Liver (tissue), 9 donors: ENCODE measurements around the gene DMD. TPM values are rescaled to one million over a fixed set of nuclear protein-coding genes. Genes with fewer than 3 reads are reported as not detected.

ENCODE experiments used
- DNase-seq: peaks from one replicate; pipeline ENCODE4 v3.0.0-alpha.2; 2017; ENCODE audit warnings: low spot score
- H3K27ac ChIP-seq, 2 donors: one replicate each; pipeline ENCODE4 v1.7.0; 2013; ENCODE audit warnings: inconsistent platforms in 2 of 2, low read length in 2 of 2, control low read depth in 1 of 2, low read depth in 1 of 2, mild to moderate bottlenecking in 1 of 2
- H3K27me3 ChIP-seq, 4 donors: one replicate each; pipeline versions ENCODE4 v1.6.1 to v1.7.0; 2013; ENCODE audit warnings: low read length in 3 of 4, inconsistent platforms in 1 of 4, mild to moderate bottlenecking in 1 of 4, moderate library complexity in 1 of 4; ENCODE audit not compliant: control insufficient read depth in 4 of 4, insufficient read depth in 4 of 4
- H3K36me3 ChIP-seq, 4 donors: one replicate each; pipeline versions ENCODE4 v1.6.1 to v1.7.0; 2013; ENCODE audit warnings: low read length in 3 of 4, mild to moderate bottlenecking in 3 of 4, low read depth in 1 of 4, moderate library complexity in 1 of 4; ENCODE audit not compliant: control insufficient read depth in 4 of 4, insufficient read depth in 3 of 4
- H3K4me1 ChIP-seq, 4 donors: one replicate each; pipeline versions ENCODE4 v1.6.1 to v1.7.0; 2013; ENCODE audit warnings: low read length in 3 of 4, mild to moderate bottlenecking in 3 of 4, moderate library complexity in 1 of 4; ENCODE audit not compliant: control insufficient read depth in 4 of 4, insufficient read depth in 4 of 4
- H3K4me3 ChIP-seq, 3 donors: one replicate each; pipeline versions ENCODE4 v1.6.1 to v1.7.0; 2013; ENCODE audit warnings: low read length in 3 of 3, control low read depth in 1 of 3, low read depth in 1 of 3, mild to moderate bottlenecking in 1 of 3
- H3K9ac ChIP-seq, 2 donors: one replicate each; pipeline ENCODE4 v1.7.0; 2013; ENCODE audit warnings: low read length in 2 of 2, mild to moderate bottlenecking in 2 of 2, moderate library complexity in 2 of 2, control low read depth in 1 of 2, low read depth in 1 of 2
- H3K9me3 ChIP-seq, 4 donors: one replicate each; pipeline versions ENCODE4 v1.6.1 to v1.7.0; 2013; ENCODE audit warnings: low read length in 3 of 4; ENCODE audit not compliant: control insufficient read depth in 4 of 4
- ATF3 ChIP-seq: IDR thresholded peaks from 2 replicates; pipeline ENCODE4 v1.6.1; 2016; ENCODE audit warnings: antibody characterized with exemption
- CTCF ChIP-seq: fragments of 150-350 bp; IDR thresholded peaks from 2 replicates; pipeline ENCODE4 v1.5.1; 2017; ENCODE audit warnings: improper control_type of control experiment, low read depth, low read length; ENCODE audit not compliant: missing input control
- EGR1 ChIP-seq, 2 donors: IDR thresholded peaks; 2 replicates each; pipeline ENCODE4 v1.6.1; 2016 to 2018; ENCODE audit warnings: antibody characterized with exemption in 2 of 2, low read depth in 2 of 2
- FOXA1 ChIP-seq: IDR thresholded peaks from 2 replicates; pipeline ENCODE4 v1.6.1; 2016; ENCODE audit warnings: antibody characterized with exemption
- FOXA2 ChIP-seq: IDR thresholded peaks from 2 replicates; pipeline ENCODE4 v1.6.1; 2016; ENCODE audit warnings: antibody characterized with exemption
- GABPA ChIP-seq, 2 donors: IDR thresholded peaks in 1 of 2; conservative IDR thresholded peaks in 1 of 2; 2 replicates each; pipeline ENCODE4 v1.6.1; 2016; ENCODE audit warnings: antibody characterized with exemption in 2 of 2, mild to moderate bottlenecking in 1 of 2, moderate library complexity in 1 of 2
- HNF4A ChIP-seq, 2 donors: conservative IDR thresholded peaks; 2 replicates each; pipeline ENCODE4 v1.6.1; 2016; ENCODE audit warnings: antibody characterized with exemption in 2 of 2, mild to moderate bottlenecking in 2 of 2
- HNF4G ChIP-seq: IDR thresholded peaks from 2 replicates; pipeline ENCODE4 v1.6.1; 2016; ENCODE audit warnings: antibody characterized with exemption
- JUND ChIP-seq, 2 donors: IDR thresholded peaks; 2 replicates each; pipeline ENCODE4 v1.6.1; 2016; ENCODE audit warnings: antibody characterized with exemption in 2 of 2
- NR2F2 ChIP-seq: IDR thresholded peaks from 2 replicates; pipeline ENCODE4 v1.6.1; 2016; ENCODE audit warnings: antibody characterized with exemption
- RAD21 ChIP-seq, 2 donors: IDR thresholded peaks; 2 replicates each; pipeline ENCODE4 v1.6.1; 2016; ENCODE audit warnings: antibody characterized with exemption in 2 of 2, mild to moderate bottlenecking in 2 of 2
- REST ChIP-seq: IDR thresholded peaks from 2 replicates; pipeline ENCODE4 v1.6.1; 2016; ENCODE audit warnings: antibody characterized with exemption, mild to moderate bottlenecking
- RXRA ChIP-seq, 2 donors: IDR thresholded peaks; 2 replicates each; pipeline ENCODE4 v1.6.1; 2017 to 2018; ENCODE audit warnings: antibody characterized with exemption in 2 of 2, mild to moderate bottlenecking in 1 of 2
- SP1 ChIP-seq: IDR thresholded peaks from 2 replicates; pipeline ENCODE4 v1.6.1; 2018; ENCODE audit warnings: antibody characterized with exemption, mild to moderate bottlenecking
- TAF1 ChIP-seq: conservative IDR thresholded peaks from 2 replicates; pipeline ENCODE4 v1.6.1; 2016; ENCODE audit warnings: antibody characterized with exemption, mild to moderate bottlenecking
- YY1 ChIP-seq: IDR thresholded peaks from 2 replicates; pipeline ENCODE4 v1.6.1; 2016; ENCODE audit warnings: antibody characterized with exemption, mild to moderate bottlenecking
- ZBTB33 ChIP-seq: IDR thresholded peaks from 2 replicates; pipeline ENCODE4 v1.6.1; 2016; ENCODE audit warnings: antibody characterized with exemption
- WGBS: extraction: QIAGEN DNeasy Blood & Tissue Kit; methylation state at CpG from one replicate; pipeline ENCODE4 v1.1.7; 2013; 5-methylcytosine and 5-hydroxymethylcytosine counted together
- polyA plus RNA-seq, 2 donors: library from polyadenylated mRNA; stranded (reverse) in 1 of 2; unstranded in 1 of 2; fragments of 200-250 nt in 1 of 2; fragments of >200 nt in 1 of 2; fragmentation: Nextera tagmentation in 1 of 2; extraction: Ambion mirVana in 1 of 2; gene quantifications; one replicate each; pipeline versions ENCODE4 v1.2.1 to v1.2.3, GENCODE V29; 2013 to 2015
- total RNA-seq, 2 donors: library from RNA; depleted of rRNA; stranded (reverse); fragments of >200 nt; gene quantifications; one replicate each; pipeline ENCODE4 v1.2.3, GENCODE V29; 2014
- TF ChIP-seq, protein P1 (sequence below): IDR thresholded peaks from 2 replicates; pipeline ENCODE4 v1.6.1; 2016; ENCODE audit warnings: antibody characterized with exemption
- donor health status: healthy.
- donor health status: healthy.
- donor health status: healthy.
- donor health status: healthy.
- donor health status: healthy.

DMD gene
- total and polyA plus RNA-seq, 4 donors = 14.6 to 61.9 (median 23.9) TPM

DNA sequence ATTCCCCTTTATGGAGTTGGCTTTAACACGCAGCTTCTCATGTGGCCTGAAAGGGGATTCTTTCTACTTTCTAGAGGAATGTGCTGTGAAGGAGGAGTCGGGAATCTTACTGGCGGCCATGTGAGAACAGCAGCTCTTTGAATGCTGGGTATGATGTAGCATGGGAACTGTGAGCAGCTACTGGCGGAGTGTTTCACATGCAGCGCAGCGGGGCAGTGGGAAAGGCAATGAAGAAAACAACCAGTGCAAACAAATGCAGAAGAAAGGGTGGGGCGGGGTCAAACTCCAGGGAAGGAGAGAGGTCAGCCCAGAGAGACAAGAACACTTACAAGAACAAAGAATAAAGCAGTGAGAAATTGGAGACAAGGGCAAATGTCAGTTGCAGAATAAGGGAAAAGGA is 1775.8 kb downstream of the DMD start:
- Histone ChIP-seq H3K4me1 (no peaks in the 10 kb centered on the region), H3K36me3 (no peaks in the 10 kb centered on the region), H3K9me3 (no peaks in the 10 kb centered on the region), H3K27me3 (no peaks in the 10 kb centered on the region), H3K4me3 (no peak overlapping the region), H3K27ac (no peak overlapping the region), H3K9ac (no peak overlapping the region)
- TF ChIP-seq GABPA (IDR thresholded peaks at IDR 0.05 in 1 of 2, conservative IDR thresholded peaks at IDR 0.05 in 1 of 2) (no peak), ZBTB33 (no peak), NR2F2 (no peak), FOXA2 (no peak), RXRA (IDR thresholded peaks at IDR 0.05) (no peak), REST (no peak), JUND (IDR thresholded peaks at IDR 0.05) (no peak), SP1 (no peak), CTCF (no peak), TAF1 (no peak), HNF4A (conservative IDR thresholded peaks at IDR 0.05) (no peak), YY1 (no peak), FOXA1 (no peak), HNF4G (no peak), EGR1 (IDR thresholded peaks at IDR 0.05; ENCODE audit: low read depth in 2 of 2) (no peak), RAD21 (IDR thresholded peaks at IDR 0.05) (no peak), ATF3 (no peak)
- TF ChIP-seq, protein P1, sequence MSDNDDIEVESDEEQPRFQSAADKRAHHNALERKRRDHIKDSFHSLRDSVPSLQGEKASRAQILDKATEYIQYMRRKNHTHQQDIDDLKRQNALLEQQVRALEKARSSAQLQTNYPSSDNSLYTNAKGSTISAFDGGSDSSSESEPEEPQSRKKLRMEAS = no peak
- WGBS = 81% methylated on average over 7 of the region's 7 CpGs
- DNase-seq = no peak
